ENCODE results near the gene TMEM35B.
A peak's percentile ranks its signal among the peaks of the same experiment; 100 is the strongest.

Gene TMEM35B

GRCh38 chr1:35005711-35006110 lies 20.6 kb upstream of the TMEM35B start:
- H3K4me1 ChIP-seq (ENCODE audit: control insufficient read depth, insufficient read depth, low read depth, low read length) = no peaks in the 10 kb centered on the region
- peaks cover 21 to 93% of the 10 kb centered on the region in 2 experiments for H3K36me3 ChIP-seq (ENCODE audit: control insufficient read depth in 1 of 2, insufficient read depth in 2 of 2, low read depth in 1 of 2, low read length in 2 of 2)
- H3K9ac ChIP-seq (ENCODE audit: low read length) = no peak overlapping the region
- H3K27me3 ChIP-seq (ENCODE audit: control insufficient read depth in 1 of 2, insufficient read depth in 1 of 2, low read length in 2 of 2) = no peaks in the 10 kb centered on the region
- 94% methylated on average over 3 of the region's 3 CpGs for WGBS
- H2BK120ac ChIP-seq (ENCODE audit: low read depth, low read length) = no peak overlapping the region
- no peak overlapping the region for H3K14ac ChIP-seq (ENCODE audit: low read length in 2 of 2)
- no peak overlapping the region for H2BK12ac ChIP-seq (ENCODE audit: low read length in 2 of 2)
- H4K8ac ChIP-seq (ENCODE audit: low read length) = no peak overlapping the region
- no peak overlapping the region for H2BK15ac ChIP-seq (ENCODE audit: low read depth, poor library complexity, severe bottlenecking)
- no peak overlapping the region for H2AFZ ChIP-seq (ENCODE audit: low read depth, low read length)
- no peak overlapping the region for H3K4me3 ChIP-seq (ENCODE audit: insufficient read depth in 1 of 2, low read depth in 1 of 2, low read length in 2 of 2)
- H2BK5ac ChIP-seq (ENCODE audit: low read depth, low read length, poor library complexity, severe bottlenecking) = no peak overlapping the region
- H3K23ac ChIP-seq (ENCODE audit: low read length in 2 of 2) = no peak overlapping the region
- no peak overlapping the region for H3K27ac ChIP-seq (ENCODE audit: low read length, poor library complexity, severe bottlenecking)
- H3K18ac ChIP-seq (ENCODE audit: low read depth in 1 of 2, low read length in 2 of 2) = no peak overlapping the region
- no peak overlapping the region for H4K91ac ChIP-seq (ENCODE audit: low read length)
- H3K9me3 ChIP-seq (ENCODE audit: control insufficient read depth, low read length) = no peaks in the 10 kb centered on the region
- no peak overlapping the region for H2AK5ac ChIP-seq (ENCODE audit: low read length, severe bottlenecking)
- H3K4ac ChIP-seq (ENCODE audit: low read depth in 1 of 2, low read length in 2 of 2) = no peak overlapping the region
- no peak overlapping the region for H3K4me2 ChIP-seq (ENCODE audit: low read length, poor library complexity, severe bottlenecking)
- DNase-seq = no peak
- H3K79me1 ChIP-seq (replicated peaks; ENCODE audit: low read length, poor library complexity, severe bottlenecking) = peaks cover 3% of the 10 kb centered on the region

GRCh38 chr1:35001743-35002142 lies 16.6 kb upstream of the TMEM35B start:
- Histone ChIP-seq H2BK120ac (ENCODE audit: low read depth, low read length) (no peak overlapping the region), H4K91ac (ENCODE audit: low read length) (no peak overlapping the region), H2BK15ac (ENCODE audit: low read depth, poor library complexity, severe bottlenecking) (no peak overlapping the region), H3K18ac (ENCODE audit: low read depth in 1 of 2, low read length in 2 of 2) (no peak overlapping the region), H3K9me3 (ENCODE audit: control insufficient read depth, low read length) (no peaks in the 10 kb centered on the region), H2AFZ (ENCODE audit: low read depth, low read length) (no peak overlapping the region), H3K27ac (ENCODE audit: low read length, poor library complexity, severe bottlenecking) (peak overlapping the region; percentile 14), H3K4ac (ENCODE audit: low read depth in 1 of 2, low read length in 2 of 2) (no peak overlapping the region), H3K79me1 (replicated peaks; ENCODE audit: low read length, poor library complexity, severe bottlenecking) (peaks cover 6% of the 10 kb centered on the region), H3K27me3 (ENCODE audit: control insufficient read depth in 1 of 2, insufficient read depth in 1 of 2, low read length in 2 of 2) (no peaks in the 10 kb centered on the region), H4K8ac (ENCODE audit: low read length) (no peak overlapping the region), H3K4me1 (ENCODE audit: control insufficient read depth, insufficient read depth, low read depth, low read length) (no peaks in the 10 kb centered on the region), H2BK5ac (ENCODE audit: low read depth, low read length, poor library complexity, severe bottlenecking) (no peak overlapping the region), H3K4me3 (ENCODE audit: insufficient read depth in 1 of 2, low read depth in 1 of 2, low read length in 2 of 2) (no peak overlapping the region), H3K14ac (ENCODE audit: low read length in 2 of 2) (no peak overlapping the region), H3K4me2 (ENCODE audit: low read length, poor library complexity, severe bottlenecking) (no peak overlapping the region), H2BK12ac (ENCODE audit: low read length in 2 of 2) (no peak overlapping the region), H3K36me3 (ENCODE audit: control insufficient read depth in 1 of 2, insufficient read depth in 2 of 2, low read depth in 1 of 2, low read length in 2 of 2) (peaks cover 12 to 82% of the 10 kb centered on the region in 2 experiments), H3K9ac (ENCODE audit: low read length) (no peak overlapping the region), H2AK5ac (ENCODE audit: low read length, severe bottlenecking) (no peak overlapping the region), H3K23ac (ENCODE audit: low read length in 2 of 2) (no peak overlapping the region)
- 85% methylated on average over 2 of the region's 3 CpGs for WGBS
- no peak for DNase-seq

GRCh38 chr1:34994878-34995277 lies 9.7 kb upstream of the TMEM35B start:
- Histone ChIP-seq H3K27me3 (ENCODE audit: control insufficient read depth in 1 of 2, insufficient read depth in 1 of 2, low read length in 2 of 2) (no peaks in the 10 kb centered on the region), H3K14ac (ENCODE audit: low read length in 2 of 2) (no peak overlapping the region), H3K4me3 (ENCODE audit: insufficient read depth in 1 of 2, low read depth in 1 of 2, low read length in 2 of 2) (no peak overlapping the region), H4K91ac (ENCODE audit: low read length) (no peak overlapping the region), H2BK120ac (ENCODE audit: low read depth, low read length) (no peak overlapping the region), H3K79me1 (replicated peaks; ENCODE audit: low read length, poor library complexity, severe bottlenecking) (peaks cover 4% of the 10 kb centered on the region), H3K36me3 (ENCODE audit: control insufficient read depth in 1 of 2, insufficient read depth in 2 of 2, low read depth in 1 of 2, low read length in 2 of 2) (peaks cover 6 to 49% of the 10 kb centered on the region in 2 experiments), H3K9me3 (ENCODE audit: control insufficient read depth, low read length) (no peaks in the 10 kb centered on the region), H3K23ac (ENCODE audit: low read length in 2 of 2) (no peak overlapping the region), H3K4me2 (ENCODE audit: low read length, poor library complexity, severe bottlenecking) (no peak overlapping the region), H3K18ac (ENCODE audit: low read depth in 1 of 2, low read length in 2 of 2) (no peak overlapping the region), H4K8ac (ENCODE audit: low read length) (no peak overlapping the region), H2BK12ac (ENCODE audit: low read length in 2 of 2) (no peak overlapping the region), H2AK5ac (ENCODE audit: low read length, severe bottlenecking) (no peak overlapping the region), H2BK5ac (ENCODE audit: low read depth, low read length, poor library complexity, severe bottlenecking) (no peak overlapping the region), H3K4ac (ENCODE audit: low read depth in 1 of 2, low read length in 2 of 2) (no peak overlapping the region), H3K4me1 (ENCODE audit: control insufficient read depth, insufficient read depth, low read depth, low read length) (no peaks in the 10 kb centered on the region), H3K9ac (ENCODE audit: low read length) (no peak overlapping the region), H2AFZ (ENCODE audit: low read depth, low read length) (no peak overlapping the region), H2BK15ac (ENCODE audit: low read depth, poor library complexity, severe bottlenecking) (no peak overlapping the region), H3K27ac (ENCODE audit: low read length, poor library complexity, severe bottlenecking) (no peak overlapping the region)
- DNase-seq = no peak
- WGBS = no CpG with 5 or more reads among the region's 5 CpGs

- Histone ChIP-seq H2BK15ac (ENCODE audit: low read depth, poor library complexity, severe bottlenecking) (no peak overlapping the region), H3K4me3 (ENCODE audit: insufficient read depth in 1 of 2, low read depth in 1 of 2, low read length in 2 of 2) (no peak overlapping the region), H2BK5ac (ENCODE audit: low read depth, low read length, poor library complexity, severe bottlenecking) (no peak overlapping the region), H2BK12ac (ENCODE audit: low read length in 2 of 2) (no peak overlapping the region), H3K27me3 (ENCODE audit: control insufficient read depth in 1 of 2, insufficient read depth in 1 of 2, low read length in 2 of 2) (no peaks in the 10 kb centered on the region), H4K91ac (ENCODE audit: low read length) (no peak overlapping the region), H4K8ac (ENCODE audit: low read length) (no peak overlapping the region), H3K4ac (ENCODE audit: low read depth in 1 of 2, low read length in 2 of 2) (no peak overlapping the region), H3K23ac (ENCODE audit: low read length in 2 of 2) (no peak overlapping the region), H3K9me3 (ENCODE audit: control insufficient read depth, low read length) (no peaks in the 10 kb centered on the region), H3K9ac (ENCODE audit: low read length) (no peak overlapping the region), H3K36me3 (ENCODE audit: control insufficient read depth in 1 of 2, insufficient read depth in 2 of 2, low read depth in 1 of 2, low read length in 2 of 2) (peaks cover 3 to 39% of the 10 kb centered on the region in 2 experiments), H3K4me2 (ENCODE audit: low read length, poor library complexity, severe bottlenecking) (no peak overlapping the region), H3K27ac (ENCODE audit: low read length, poor library complexity, severe bottlenecking) (no peak overlapping the region), H3K14ac (ENCODE audit: low read length in 2 of 2) (no peak overlapping the region), H3K4me1 (ENCODE audit: control insufficient read depth, insufficient read depth, low read depth, low read length) (peaks cover 6% of the 10 kb centered on the region), H2AK5ac (ENCODE audit: low read length, severe bottlenecking) (no peak overlapping the region), H3K18ac (ENCODE audit: low read depth in 1 of 2, low read length in 2 of 2) (no peak overlapping the region), H2BK120ac (ENCODE audit: low read depth, low read length) (no peak overlapping the region), H3K79me1 (replicated peaks; ENCODE audit: low read length, poor library complexity, severe bottlenecking) (peaks cover 9% of the 10 kb centered on the region), H2AFZ (ENCODE audit: low read depth, low read length) (no peak overlapping the region)
- DNase-seq = no peak
Measured at GRCh38 chr1:34988581-34988980, 3.4 kb upstream of the TMEM35B start.

All from mesenchymal stem cell (in vitro differentiated cells and primary cell).